Caco-2 (cell line): ENCODE data around the gene CES4A. TPM values are rescaled to one million over a fixed set of nuclear protein-coding genes. Genes with fewer than 3 reads are reported as not detected.

Experiments
- BruUV-seq: library from RNA; stranded (reverse); fragments of 400-500 nt; replicated peaks from 2 replicates; lab custom pipeline; 2021; lab: Mats Ljungman, UMichigan
- CTCF ChIA-PET: fragments of 300-600 bp; sonication (Branson Sonifier 250); formaldehyde crosslinking; loops from one replicate; lab custom pipeline; 2022; ENCODE audit warnings: antibody characterized with exemption; lab: Charles Lee
- POLR2A ChIA-PET: fragments of 300-600 bp; sonication (Branson Sonifier 250); formaldehyde crosslinking; loops from one replicate; lab custom pipeline; 2022; ENCODE audit warnings: antibody characterized with exemption; lab: Charles Lee
- DNase-seq, 2 experiments: peaks; one replicate each; pipeline versions ENCODE4 v3.0.0 to v3.0.0-alpha.2; 2020 to 2022
- H3K27me3 ChIP-seq: replicated peaks from 2 replicates; pipeline ENCODE4 v1.6.0; 2011; ENCODE audit warnings: low read length; ENCODE audit not compliant: control insufficient read depth, insufficient read depth
- H3K36me3 ChIP-seq: 2 replicates; pipeline ENCODE4 v1.5.1; 2011; ENCODE audit warnings: low read length; ENCODE audit not compliant: control insufficient read depth, insufficient read depth
- H3K4me1 ChIP-seq: fragments of 250-450 bp; sonication (Bioruptor Pico); 2 replicates; pipeline ENCODE4 v1.5.1; 2020; ENCODE audit warnings: mild to moderate bottlenecking
- H3K4me3 ChIP-seq: 2 replicates; pipeline ENCODE4 v1.5.1; 2011; ENCODE audit warnings: low read depth, mild to moderate bottlenecking, control low read depth, low read length
- H3K9me3 ChIP-seq: fragments of 250-450 bp; sonication (Bioruptor Pico); 2 replicates; pipeline ENCODE4 v1.5.1; 2020; ENCODE audit warnings: mild to moderate bottlenecking, moderate library complexity
- H3K27ac Mint-ChIP-seq: one replicate; pipeline ENCODE4 v1.8.0; 2022; ENCODE audit warnings: mixed read lengths; ENCODE audit not compliant: unreplicated experiment
- H3K27me3 Mint-ChIP-seq: one replicate; pipeline ENCODE4 v1.8.0; 2022; ENCODE audit warnings: mixed read lengths; ENCODE audit not compliant: insufficient read depth, unreplicated experiment
- H3K36me3 Mint-ChIP-seq: one replicate; pipeline ENCODE4 v1.8.0; 2022; ENCODE audit warnings: mild to moderate bottlenecking, mixed read lengths; ENCODE audit not compliant: insufficient read depth, unreplicated experiment
- H3K4me1 Mint-ChIP-seq: one replicate; pipeline ENCODE4 v1.8.0; 2022; ENCODE audit warnings: low read depth, mixed read lengths; ENCODE audit not compliant: unreplicated experiment
- H3K4me3 Mint-ChIP-seq: one replicate; pipeline ENCODE4 v1.8.0; 2022; ENCODE audit warnings: mild to moderate bottlenecking, moderate library complexity, mixed read lengths; ENCODE audit not compliant: unreplicated experiment
- H3K9me3 Mint-ChIP-seq: one replicate; pipeline ENCODE4 v1.8.0; 2022; ENCODE audit warnings: mixed read lengths; ENCODE audit not compliant: unreplicated experiment
- CTCF ChIP-seq, 2 experiments: fragments of 200-600 bp in 1 of 2; IDR thresholded peaks; 1 replicate in 1 of 2; 2 replicates in 1 of 2; pipeline versions ENCODE4 v1.5.1 to v1.8.0; 2011 to 2022; ENCODE audit warnings: antibody characterized with exemption in 1 of 2, control low read depth in 1 of 2, inconsistent platforms in 1 of 2, low read depth in 1 of 2, low read length in 1 of 2, mild to moderate bottlenecking in 1 of 2, moderate library complexity in 1 of 2; ENCODE audit not compliant: insufficient read depth in 1 of 2, severe bottlenecking in 1 of 2, unreplicated experiment in 1 of 2
- intact Hi-C: fragments of 100-400 bp; cut with micrococcal nuclease; formaldehyde crosslinking; loops from one replicate; pipeline ENCODE4 v1.10.0; 2022; ENCODE audit not compliant: unreplicated experiment
- total RNA-seq: library from RNA; stranded (reverse); gene quantifications from 2 replicates; pipeline ENCODE4 v1.2.3, GENCODE V29; 2022

CES4A gene
- total RNA-seq, 1 experiment from 2014 or later, result not detected

GRCh38 chr16:67001726-67002125 lies 13.3 kb downstream of the CES4A start:
- no peaks in the 10 kb centered on the region for H3K9me3 Mint-ChIP-seq
- DNase-seq, result no peak
- Histone ChIP-seq H3K4me1 (peaks cover 4% of the 10 kb centered on the region; the same call in 1 of the 2 replicates), H3K4me3 (no peak overlapping the region), H3K27me3 (no peaks in the 10 kb centered on the region), H3K36me3 (no peaks in the 10 kb centered on the region), H3K9me3 (no peaks in the 10 kb centered on the region)
- ChIA-PET CTCF (no interaction called here), POLR2A (no interaction called here)
- BruUV-seq, result no TSS peak
- H3K27ac Mint-ChIP-seq, result no peak overlapping the region
- peaks cover 6% of the 10 kb centered on the region for H3K27me3 Mint-ChIP-seq
- TF ChIP-seq CTCF (IDR thresholded peaks at IDR 0.05; ENCODE audit: insufficient read depth in 1 of 2, low read depth in 1 of 2, low read length in 1 of 2, severe bottlenecking in 1 of 2, unreplicated experiment in 1 of 2), result no peak
- no peak overlapping the region for H3K4me3 Mint-ChIP-seq
- H3K4me1 Mint-ChIP-seq, result no peaks in the 10 kb centered on the region
- no peaks in the 10 kb centered on the region for H3K36me3 Mint-ChIP-seq
- intact Hi-C loops, result no loop called here

GRCh38 chr16:67006930-67007658 lies 18.7 kb downstream of the CES4A start:
- TF ChIP-seq CTCF (IDR thresholded peaks at IDR 0.05; ENCODE audit: insufficient read depth in 1 of 2, low read depth in 1 of 2, low read length in 1 of 2, severe bottlenecking in 1 of 2, unreplicated experiment in 1 of 2), result no peak
- no peaks in the 10 kb centered on the region for H3K36me3 Mint-ChIP-seq
- H3K9me3 Mint-ChIP-seq, result no peaks in the 10 kb centered on the region
- no peak overlapping the region for H3K27ac Mint-ChIP-seq
- no peaks in the 10 kb centered on the region for H3K27me3 Mint-ChIP-seq
- DNase-seq, result no peak
- CTCF ChIA-PET, result interaction anchor here (0.6 to 1.7 kb wide), 4 partner anchors 11 to 148 kb away, joined by 3 to 6 read pairs (median 4); no protein-coding TSS in a partner anchor
- POLR2A ChIA-PET, result no interaction called here
- H3K36me3 ChIP-seq, result no peaks in the 10 kb centered on the region
- BruUV-seq, result no TSS peak
- H3K4me1 ChIP-seq, result no peaks in the 10 kb centered on the region
- no peak overlapping the region for H3K4me3 Mint-ChIP-seq
- H3K4me1 Mint-ChIP-seq, result no peaks in the 10 kb centered on the region
- H3K9me3 ChIP-seq, result no peaks in the 10 kb centered on the region
- no peak overlapping the region for H3K4me3 ChIP-seq
- no peaks in the 10 kb centered on the region for H3K27me3 ChIP-seq
- intact Hi-C loops, result no loop called here

- H3K4me3 ChIP-seq, result no peak overlapping the region
- H3K9me3 ChIP-seq, result no peaks in the 10 kb centered on the region
- H3K36me3 ChIP-seq, result no peaks in the 10 kb centered on the region
- 0 out of 2 replicates have a peak, but pooled peaks cover under 1% of the 10 kb centered on the region for H3K4me1 ChIP-seq
- H3K27me3 ChIP-seq, result no peaks in the 10 kb centered on the region
- no peak for DNase-seq
- intact Hi-C loops, result no loop called here
- no peak for TF ChIP-seq CTCF (IDR thresholded peaks at IDR 0.05; ENCODE audit: insufficient read depth in 1 of 2, low read depth in 1 of 2, low read length in 1 of 2, severe bottlenecking in 1 of 2, unreplicated experiment in 1 of 2)
- no peak overlapping the region for H3K4me3 Mint-ChIP-seq
- H3K36me3 Mint-ChIP-seq, result no peaks in the 10 kb centered on the region
- ChIA-PET CTCF (interaction anchor here (0.6 to 0.8 kb wide), 2 partner anchors 9 to 235 kb away, joined by 3 to 4 read pairs; no protein-coding TSS in a partner anchor), POLR2A (no interaction called here)
- H3K27me3 Mint-ChIP-seq, result no peaks in the 10 kb centered on the region
- BruUV-seq, result no TSS peak
- no peaks in the 10 kb centered on the region for H3K9me3 Mint-ChIP-seq
- H3K4me1 Mint-ChIP-seq, result no peaks in the 10 kb centered on the region
- no peak overlapping the region for H3K27ac Mint-ChIP-seq
Observed at GRCh38 chr16:67009158-67009557, 20.8 kb downstream of the CES4A start.
